ENCODE measurements around the gene TMEM236.

Gene TMEM236

GRCh38 chr10:17831341-17831740, 79.3 kb downstream of the TMEM236 start:
- no peak for DNase-seq (ENCODE audit: low read depth)

- no peak for DNase-seq (ENCODE audit: low read depth)
These were observed 79.9 kb downstream of the TMEM236 start for GRCh38 chr10:17831896-17832295.

- DNase-seq (ENCODE audit: low read depth) = no peak
These were observed 81.7 kb downstream of the TMEM236 start for GRCh38 chr10:17833656-17834055.

DNA sequence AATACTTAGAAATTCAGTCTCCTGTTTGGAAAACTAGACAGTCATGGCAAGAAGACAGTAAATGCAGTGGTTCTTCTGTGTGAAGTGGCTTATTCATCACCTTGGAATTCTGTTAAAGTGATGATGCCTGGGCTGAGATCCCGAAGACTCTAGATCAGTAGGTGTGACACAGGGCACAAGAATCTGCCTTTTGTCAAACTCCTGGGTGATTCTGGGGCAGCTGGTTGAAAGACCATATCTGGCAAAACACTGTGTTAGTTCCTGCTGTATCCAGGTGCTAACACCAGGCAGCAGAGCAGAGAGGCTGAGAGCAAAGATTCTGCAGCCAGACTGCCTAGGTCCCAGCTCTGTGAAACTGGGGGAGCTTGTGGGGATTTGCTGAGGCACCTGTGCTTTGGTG, 83.7 kb downstream of the TMEM236 start:
- DNase-seq (ENCODE audit: low read depth) = no peak

DNA sequence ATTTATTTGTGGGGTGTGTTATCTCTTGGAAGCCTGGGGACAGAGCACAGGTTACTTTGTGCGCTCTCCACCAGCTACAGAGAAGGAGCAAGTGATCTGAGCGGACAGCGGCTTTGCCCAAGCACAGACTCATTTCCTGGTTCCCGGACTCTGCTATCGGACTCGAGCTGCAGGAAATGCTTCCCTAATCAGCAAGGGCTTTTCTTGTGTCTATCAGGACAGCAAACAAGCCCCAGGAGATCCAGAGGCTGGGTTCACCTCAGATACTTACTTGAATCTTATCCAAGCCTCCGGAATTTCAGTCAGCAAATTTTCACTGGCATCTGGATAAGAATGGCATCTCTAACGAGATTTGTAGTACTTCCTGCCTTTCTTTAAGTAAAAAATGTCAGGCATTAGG, 84.9 kb downstream of the TMEM236 start:
- no peak for DNase-seq (ENCODE audit: low read depth)

GRCh38 chr10:17838080-17838648, 86.2 kb downstream of the TMEM236 start:
- DNase-seq (ENCODE audit: low read depth) = no peak

- no peak for DNase-seq (ENCODE audit: low read depth)
These were observed 89.0 kb downstream of the TMEM236 start for GRCh38 chr10:17841050-17841449.

DNA sequence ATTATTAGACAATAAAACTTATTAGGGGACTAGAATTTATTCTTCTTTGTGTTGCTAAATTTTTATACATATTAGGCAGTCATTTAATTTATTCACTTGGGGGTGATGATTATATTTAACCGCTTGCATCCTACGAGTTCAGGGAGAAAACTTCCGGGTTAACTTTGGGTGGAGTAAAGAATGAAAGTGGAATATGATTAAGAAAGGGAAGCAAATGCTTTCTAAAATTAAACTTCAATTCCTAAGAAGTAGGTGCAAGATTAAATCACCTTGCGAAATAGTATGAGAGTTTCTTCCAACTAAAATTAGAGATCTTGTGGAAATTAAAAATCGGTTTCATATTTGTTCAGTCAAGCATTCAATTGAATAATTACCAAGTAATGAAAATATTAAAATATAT, 90.6 kb downstream of the TMEM236 start:
- no peak for DNase-seq (ENCODE audit: low read depth)

DNA sequence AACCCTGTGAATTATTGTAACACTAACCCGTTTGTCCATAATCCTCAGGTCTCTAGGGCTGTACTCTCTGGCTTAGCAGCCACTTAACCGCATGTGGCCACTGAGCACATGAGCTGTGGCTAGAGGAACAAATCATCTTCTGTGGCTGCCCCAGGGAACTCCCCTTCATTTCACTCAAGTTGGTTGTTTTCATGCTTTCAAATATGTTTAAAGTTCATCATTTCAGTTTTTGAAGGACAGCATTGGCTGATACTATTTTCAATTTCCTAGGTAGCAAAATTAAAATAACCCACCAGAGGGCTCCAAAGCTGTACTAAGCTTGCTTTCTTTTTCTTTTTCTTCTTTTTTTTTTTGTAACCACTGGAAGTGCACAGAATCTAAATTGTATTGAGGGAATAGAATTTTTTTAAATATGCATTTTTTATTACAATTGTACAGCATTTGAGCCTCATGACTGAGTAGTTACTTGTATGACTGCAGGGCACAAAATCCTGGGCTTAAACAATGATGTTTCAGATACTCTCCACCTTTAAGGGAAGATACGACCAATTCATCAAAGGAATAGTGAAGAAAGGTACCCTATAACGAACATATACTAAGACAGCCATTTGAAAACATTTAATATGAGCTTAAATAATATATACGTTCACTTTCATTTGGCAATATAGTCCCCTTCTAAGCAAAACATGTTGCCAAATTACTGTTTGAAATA, 95.7 kb downstream of the TMEM236 start:
- DNase-seq (ENCODE audit: low read depth) = no peak

DNA sequence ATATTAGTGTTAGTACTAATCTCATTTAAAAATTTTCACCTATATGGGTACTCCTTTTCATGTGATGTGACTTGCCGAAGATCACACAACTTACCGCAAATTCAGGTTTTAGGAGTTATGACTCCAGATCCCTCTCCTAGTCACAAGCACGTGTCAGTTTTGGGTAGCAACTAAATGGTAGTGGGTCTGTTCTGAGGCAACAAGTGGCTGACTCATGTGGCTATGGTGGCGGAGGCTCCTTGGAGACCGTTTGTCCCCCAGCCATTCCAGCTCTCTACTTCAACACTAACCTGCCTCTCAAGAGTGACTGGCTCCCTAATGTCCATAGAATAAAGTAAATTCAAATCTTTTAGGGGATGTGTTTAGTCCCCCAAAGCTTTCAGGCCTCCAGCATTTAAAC, 96.6 kb downstream of the TMEM236 start:
- DNase-seq (ENCODE audit: low read depth) = no peak

Data from activated T-cell treated with anti-CD3 and anti-CD28 coated beads for 24 hours (primary cell).